Small intestine (tissue), 16 donors: ENCODE measurements around the gene C11orf91. TPM values are rescaled to one million over a fixed set of nuclear protein-coding genes. Genes with fewer than 3 reads are reported as not detected.

Experiments used
- DNase-seq, 2 donors: peaks; one replicate each; pipeline versions ENCODE4 v3.0.0 to v3.0.0-alpha.2; 2013
- FAIRE-seq: peaks from 2 replicates; lab custom pipeline; 2012; peaks lifted over from hg19 to GRCh38; lab: Jason Lieb, UNC
- H3K27ac ChIP-seq, 3 donors: one replicate each; pipeline ENCODE4 v1.5.1; 2013; ENCODE audit warnings: low read length in 2 of 3, mild to moderate bottlenecking in 2 of 3, control low read depth in 1 of 3, inconsistent platforms in 1 of 3, low read depth in 1 of 3, moderate library complexity in 1 of 3
- H3K27me3 ChIP-seq, 3 donors: one replicate each; pipeline ENCODE4 v1.6.1; 2013; ENCODE audit warnings: low read length in 3 of 3, inconsistent platforms in 1 of 3; ENCODE audit not compliant: control insufficient read depth in 3 of 3, insufficient read depth in 3 of 3
- H3K36me3 ChIP-seq, 3 donors: one replicate each; pipeline ENCODE4 v1.6.1; 2013; ENCODE audit warnings: low read length in 3 of 3, inconsistent platforms in 1 of 3, low read depth in 1 of 3, mild to moderate bottlenecking in 1 of 3, moderate library complexity in 1 of 3; ENCODE audit not compliant: control insufficient read depth in 3 of 3, insufficient read depth in 2 of 3
- H3K4me1 ChIP-seq, 3 donors: one replicate each; pipeline ENCODE4 v1.6.1; 2013; ENCODE audit warnings: low read length in 2 of 3, inconsistent platforms in 1 of 3, low read depth in 1 of 3, mild to moderate bottlenecking in 1 of 3, moderate library complexity in 1 of 3; ENCODE audit not compliant: control insufficient read depth in 3 of 3, insufficient read depth in 2 of 3
- H3K4me3 ChIP-seq, 3 donors: one replicate each; pipeline ENCODE4 v1.5.1; 2013; ENCODE audit warnings: low read length in 3 of 3, control low read depth in 1 of 3, inconsistent platforms in 1 of 3, low read depth in 1 of 3, mild to moderate bottlenecking in 1 of 3, moderate library complexity in 1 of 3
- H3K9me3 ChIP-seq, 2 donors: one replicate each; pipeline ENCODE4 v1.6.1; 2013; ENCODE audit warnings: low read depth in 1 of 2, low read length in 1 of 2; ENCODE audit not compliant: control insufficient read depth in 2 of 2, insufficient read depth in 1 of 2
- WGBS, 3 donors: extraction: QIAGEN DNeasy Blood & Tissue Kit; methylation state at CpG; one replicate each; pipeline ENCODE4 v1.1.7; 2013; 5-methylcytosine and 5-hydroxymethylcytosine counted together
- long read RNA-seq, 10 donors: transcript quantifications; one replicate each; lab custom pipeline, GENCODE V29; 2026
- polyA plus RNA-seq, 4 donors: library from polyadenylated mRNA; stranded (reverse) in 3 of 4; unstranded in 1 of 4; fragments of 200-250 nt in 3 of 4; fragments of 120-200 nt in 1 of 4; gene quantifications; one replicate each; pipeline versions ENCODE4 v1.2.1 to v1.2.3, GENCODE V29; 2013
- donor health status: healthy with polysubstance abuse.
- donor health status: control.
- donor health status: control.
- donor health status: Bipolar disorder and iron deficiency.
- donor health status: healthy.

C11orf91 gene, protein sequence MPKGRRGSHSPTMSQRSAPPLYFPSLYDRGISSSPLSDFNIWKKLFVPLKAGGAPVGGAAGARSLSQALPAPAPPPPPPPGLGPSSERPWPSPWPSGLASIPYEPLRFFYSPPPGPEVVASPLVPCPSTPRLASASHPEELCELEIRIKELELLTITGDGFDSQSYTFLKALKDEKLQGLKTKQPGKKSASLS
- not detected for polyA plus RNA-seq
- long read RNA-seq, donor 1 = 0 reads
- long read RNA-seq, donor 2 = 0 reads
- long read RNA-seq, donor 3 = 0 reads
- long read RNA-seq, donor 4 = 0 reads
- long read RNA-seq, donor 5 = 0 reads
- long read RNA-seq, donor 6 = 0 reads
- long read RNA-seq, donor 7 = 0 reads
- long read RNA-seq, donor 8 = 0 reads
- long read RNA-seq, donor 9 = 0 reads
- long read RNA-seq, donor 10 = 0 reads

DNA sequence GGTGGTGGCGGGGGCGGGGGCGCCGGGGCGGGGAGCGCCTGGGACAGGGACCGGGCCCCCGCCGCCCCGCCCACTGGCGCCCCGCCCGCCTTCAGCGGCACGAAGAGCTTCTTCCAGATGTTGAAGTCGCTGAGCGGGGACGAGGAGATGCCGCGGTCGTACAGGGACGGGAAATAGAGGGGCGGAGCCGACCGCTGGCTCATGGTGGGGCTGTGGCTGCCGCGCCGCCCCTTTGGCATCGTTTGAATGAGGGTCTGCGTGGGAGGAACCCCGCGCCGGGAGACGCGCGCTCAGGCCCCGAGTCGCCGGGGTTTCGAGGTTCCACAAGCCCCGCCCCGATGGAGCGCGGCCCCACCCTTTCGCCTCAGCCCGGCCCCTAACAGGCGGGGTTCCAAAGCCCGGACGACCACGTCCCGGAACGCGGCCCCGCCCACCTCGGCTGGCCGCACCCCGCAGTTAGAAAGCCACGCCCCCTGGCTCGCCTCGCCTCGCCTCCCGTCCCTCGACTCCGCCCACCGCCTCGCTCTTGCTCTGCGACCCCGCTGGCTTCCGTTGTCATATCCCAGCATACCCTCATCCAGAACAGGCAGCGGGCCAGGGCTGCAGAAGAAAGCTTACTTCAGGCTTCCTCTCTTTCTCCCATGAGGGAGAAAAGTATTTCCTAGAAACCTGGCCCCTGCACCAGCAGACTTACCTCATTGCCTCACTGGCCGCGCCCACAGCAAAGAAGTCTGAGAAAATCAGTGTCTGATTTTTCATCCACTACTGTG lies at the start of gene C11orf91:
Gene C11orf91 (minus strand): TSS at position 325 of the 770 bp plus-strand sequence. CDS start 86 bp downstream, at position 239.
- WGBS, 3 donors = 0 to 1% (median 0%) methylated on average over 50 to 72 of the region's 72 CpGs
- peak; percentile 95 to 98 for DNase-seq
- Histone ChIP-seq H3K27ac (peak within 1 kb of the TSS; percentile 62 to 84 (median 67)), H3K27me3 (no peaks in the 10 kb centered on the region), H3K36me3 (peaks cover 0 to 7% (median 0%) of the 10 kb centered on the region in 3 donors), H3K4me1 (peaks cover 3 to 41% (median 17%) of the 10 kb centered on the region in 3 donors), H3K9me3 (no peaks in the 10 kb centered on the region), H3K4me3 (peak within 1 kb of the TSS; percentile 19 to 68 (median 53))
- FAIRE-seq = no peak

DNA sequence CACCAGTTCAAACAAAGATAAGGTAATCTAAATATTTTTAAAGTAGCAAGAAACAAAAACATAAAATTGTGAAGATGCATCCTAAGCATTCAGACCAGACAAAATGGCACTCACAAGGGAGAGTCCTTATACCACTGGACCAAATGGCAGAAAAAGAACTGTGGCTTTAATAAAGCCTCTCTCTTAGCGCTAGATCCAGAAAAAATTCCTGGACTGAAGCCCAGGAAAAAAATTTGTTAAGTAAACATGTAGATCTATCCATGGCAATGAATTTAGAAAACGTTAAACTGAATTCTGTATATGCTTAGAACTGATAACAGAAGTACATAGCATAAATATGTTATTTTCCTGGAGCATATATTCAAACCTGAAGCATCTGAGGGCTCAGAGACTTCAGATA lies 47.4 kb upstream of the C11orf91 start:
- H3K4me3 ChIP-seq = no peak overlapping the region
- 16 to 38% (median 34%) methylated on average over 2 of the region's 2 CpGs for WGBS, 3 donors
- FAIRE-seq = no peak
- H3K9me3 ChIP-seq = no peaks in the 10 kb centered on the region
- H3K36me3 ChIP-seq = peaks cover 4 to 14% (median 7%) of the 10 kb centered on the region in 3 donors
- DNase-seq = no peak
- no peaks in the 10 kb centered on the region for H3K27me3 ChIP-seq
- H3K4me1 ChIP-seq = no peaks in the 10 kb centered on the region
- H3K27ac ChIP-seq = no peak overlapping the region

DNA sequence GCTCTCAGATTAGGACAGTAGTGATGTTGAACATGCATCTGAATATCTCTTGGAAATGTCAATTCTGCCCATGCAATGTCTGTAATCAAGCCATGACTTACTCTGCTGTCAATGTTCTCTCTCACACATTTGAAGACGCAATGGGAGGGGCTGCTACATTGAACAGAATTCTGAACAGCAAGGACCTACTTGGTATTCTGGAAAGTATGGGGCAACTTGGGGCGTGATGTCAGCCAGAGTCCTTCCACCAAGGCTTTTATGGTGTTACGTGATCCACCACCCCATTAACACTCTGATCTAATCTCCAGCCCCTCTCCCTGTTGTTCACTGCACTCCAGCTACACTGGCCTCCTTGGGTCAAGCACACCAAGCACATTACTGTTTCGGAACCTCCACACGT lies 42.7 kb upstream of the C11orf91 start:
- no peaks in the 10 kb centered on the region for H3K9me3 ChIP-seq
- no peak for FAIRE-seq
- H3K36me3 ChIP-seq = peaks cover 3 to 11% (median 4%) of the 10 kb centered on the region in 3 donors
- 91 to 95% (median 92%) methylated on average over 5 of the region's 5 CpGs for WGBS, 3 donors
- H3K27ac ChIP-seq = no peak overlapping the region
- no peak overlapping the region for H3K4me3 ChIP-seq
- H3K4me1 ChIP-seq = no peaks in the 10 kb centered on the region
- no peaks in the 10 kb centered on the region for H3K27me3 ChIP-seq
- no peak for DNase-seq

DNA sequence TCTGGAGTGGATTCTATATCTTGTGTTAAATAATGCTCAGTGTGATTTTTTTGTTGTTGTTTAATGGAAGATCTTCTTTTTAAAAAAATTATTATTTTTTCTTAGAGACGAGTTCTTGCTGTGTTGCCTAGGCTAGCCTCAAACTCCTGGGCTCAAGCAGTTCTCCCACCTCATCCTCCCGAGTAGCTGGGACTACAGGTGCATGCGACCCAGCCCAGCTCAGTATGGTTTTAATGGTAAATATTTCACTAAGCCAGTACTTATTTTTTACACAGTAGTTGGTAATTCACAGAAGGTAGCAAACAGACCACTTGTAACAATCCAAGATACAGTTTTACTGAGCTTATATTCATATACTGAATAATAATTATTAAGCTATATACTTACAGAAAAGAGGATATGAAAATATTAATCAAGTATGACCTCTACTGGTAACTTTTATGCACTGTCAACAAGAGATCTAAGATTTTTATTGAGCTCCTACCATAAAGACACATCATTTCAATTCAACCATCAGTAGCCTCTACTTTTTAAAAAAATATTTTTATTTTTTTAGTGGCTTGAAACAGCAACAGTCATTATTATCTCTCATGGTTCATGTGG lies 41.7 kb upstream of the C11orf91 start:
- no peaks in the 10 kb centered on the region for H3K27me3 ChIP-seq
- FAIRE-seq (peak; percentile 75), DNase-seq (peak; percentile 34 to 46)
- WGBS, 3 donors = 75 to 84% (median 83%) methylated on average over 3 of the region's 3 CpGs
- no peak overlapping the region for H3K27ac ChIP-seq
- peaks cover 0 to 3% (median 0%) of the 10 kb centered on the region in 3 donors for H3K4me1 ChIP-seq
- peaks cover 3 to 8% (median 4%) of the 10 kb centered on the region in 3 donors for H3K36me3 ChIP-seq
- no peaks in the 10 kb centered on the region for H3K9me3 ChIP-seq
- H3K4me3 ChIP-seq = no peak overlapping the region

DNA sequence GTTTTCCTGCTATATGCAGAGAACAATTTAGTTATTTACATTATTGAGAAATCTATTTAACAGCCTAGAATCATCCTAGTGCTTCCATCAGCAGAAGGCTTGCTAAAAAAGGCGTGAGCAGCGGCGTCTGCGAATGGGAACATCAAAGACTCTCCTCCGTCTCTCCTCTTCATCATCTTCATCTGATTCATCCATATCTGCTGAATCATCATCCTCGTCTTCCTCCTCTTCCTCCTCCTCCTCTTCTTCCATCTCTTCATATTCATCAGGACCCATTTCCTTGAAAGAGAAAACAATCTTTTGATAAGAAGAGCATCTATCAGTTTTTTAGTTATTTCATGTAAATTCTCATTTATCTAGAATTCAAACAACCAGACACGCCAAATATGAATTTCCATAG lies 41.2 kb upstream of the C11orf91 start:
- no peaks in the 10 kb centered on the region for H3K9me3 ChIP-seq
- no peaks in the 10 kb centered on the region for H3K27me3 ChIP-seq
- H3K4me1 ChIP-seq = peaks cover 0 to 8% (median 0%) of the 10 kb centered on the region in 3 donors
- FAIRE-seq (no peak), DNase-seq (no peak)
- H3K27ac ChIP-seq = no peak overlapping the region
- H3K4me3 ChIP-seq = no peak overlapping the region
- WGBS, 3 donors = 84 to 87% (median 86%) methylated on average over 7 of the region's 7 CpGs
- peaks cover 3 to 7% (median 4%) of the 10 kb centered on the region in 3 donors for H3K36me3 ChIP-seq

DNA sequence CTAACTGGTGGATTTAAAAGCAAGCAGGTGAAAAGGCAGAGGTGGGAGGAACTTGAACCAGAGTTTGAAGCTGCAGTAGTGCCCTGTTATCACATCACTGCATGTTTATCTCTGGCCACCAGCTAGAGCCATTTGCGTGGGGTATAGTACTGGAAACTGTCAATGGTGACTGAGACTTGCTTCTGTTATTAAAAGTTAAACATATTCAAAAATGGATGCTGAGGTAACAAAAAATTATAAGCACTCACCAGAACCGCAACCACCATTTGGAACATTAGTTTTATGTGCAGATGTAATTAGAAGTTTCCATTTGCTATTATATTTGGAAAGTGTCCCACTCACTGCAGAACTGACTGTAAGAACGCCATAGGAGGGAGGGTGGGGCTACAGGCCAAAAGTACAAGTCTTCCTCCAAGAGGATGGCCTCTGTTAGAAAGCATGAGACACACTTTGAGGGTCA lies 36.8 kb upstream of the C11orf91 start:
- Histone ChIP-seq H3K27ac (peak overlapping the region in 1 of 3 donors; percentile 95), H3K27me3 (no peaks in the 10 kb centered on the region), H3K4me3 (no peak overlapping the region), H3K36me3 (peaks cover 0 to 2% (median 0%) of the 10 kb centered on the region in 3 donors), H3K9me3 (no peaks in the 10 kb centered on the region), H3K4me1 (peaks cover 0 to 29% (median 5%) of the 10 kb centered on the region in 3 donors)
- no peak for FAIRE-seq
- DNase-seq = no peak
- 23 to 44% (median 33%) methylated on average over 3 of the region's 3 CpGs for WGBS, 3 donors

DNA sequence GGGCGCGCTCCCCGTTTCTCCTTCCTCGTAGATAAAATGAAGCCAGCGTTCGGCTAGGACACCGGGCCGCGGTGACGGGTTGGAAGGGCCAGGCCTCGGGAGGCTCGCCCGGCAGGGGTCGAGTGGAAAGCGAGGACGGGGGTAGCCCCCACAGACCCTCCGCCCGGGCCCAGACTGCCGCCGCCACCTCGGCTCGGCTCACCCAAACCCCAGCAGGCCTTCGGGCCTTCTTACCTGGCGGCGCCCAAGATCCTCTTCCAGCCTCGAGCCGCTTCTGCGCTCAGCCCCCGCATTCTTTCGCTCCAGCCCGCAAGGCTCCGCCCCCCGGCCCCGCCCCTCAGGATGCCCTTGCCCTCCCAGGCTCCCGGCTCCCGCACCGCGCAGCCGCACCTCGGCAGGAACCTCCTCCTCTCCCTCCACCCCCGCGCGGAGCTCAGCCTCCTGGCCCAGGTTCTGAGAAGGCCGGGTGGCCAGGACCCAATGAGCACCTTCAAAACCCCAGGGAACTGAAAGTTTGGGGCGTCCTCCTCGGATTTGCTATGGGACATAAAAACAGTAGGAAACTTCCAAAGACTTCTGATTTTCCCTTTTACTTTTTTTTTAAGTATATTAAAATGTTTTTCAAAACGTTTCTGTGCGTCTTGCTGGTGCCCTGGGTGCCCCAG lies 35.7 kb upstream of the C11orf91 start, which contains the start of gene CD59:
Gene CD59 (minus strand): TSS at position 276 of the 665 bp plus-strand sequence. CDS start 13,978 bp downstream, outside the sequence.
- Histone ChIP-seq H3K27ac (peak within 1 kb of the TSS; percentile 42 to 95 (median 84)), H3K4me3 (peak within 1 kb of the TSS; percentile 62 to 100 (median 96)), H3K36me3 (no peaks in the 10 kb centered on the region), H3K9me3 (no peaks in the 10 kb centered on the region), H3K4me1 (peaks cover 0 to 29% (median 8%) of the 10 kb centered on the region in 3 donors), H3K27me3 (no peaks in the 10 kb centered on the region)
- WGBS, 3 donors = 1 to 3% (median 1%) methylated on average over 31 to 48 of the region's 48 CpGs
- peak; percentile 93 to 97 for DNase-seq
- FAIRE-seq = no peak
